HEK293 (cell line): ENCODE data around the gene LRRC8B.

ENCODE experiments used
- CTCF ChIA-PET: fragments of 350-600 bp; formaldehyde crosslinking; extraction: SDS; loops from one replicate; lab custom pipeline; 2021; ENCODE audit warnings: antibody characterized with exemption; lab: Yijun Ruan, JAX
- POLR2A ChIA-PET: fragments of 300-600 bp; formaldehyde crosslinking; extraction: SDS; loops from one replicate; lab custom pipeline; 2020; ENCODE audit warnings: antibody characterized with exemption, inconsistent platforms; lab: Yijun Ruan, JAX
- H3K27ac ChIP-seq: fragments of 200-500 bp; sonication (Bioruptor generic); 2 replicates; pipeline ENCODE4 v1.5.1; 2014; ENCODE audit warnings: low read depth, low read length, control low read depth, inconsistent platforms; ENCODE audit errors: extremely low read depth
- H3K36me3 ChIP-seq, 2 experiments: fragments of 200-500 bp in 1 of 2; sonication (Bioruptor generic) in 1 of 2; 1 replicate in 1 of 2; 2 replicates in 1 of 2; pipeline ENCODE4 v1.5.1; 2014 to 2017; ENCODE audit warnings: inconsistent platforms in 2 of 2, low read length in 2 of 2; ENCODE audit not compliant: control insufficient read depth in 2 of 2, insufficient read depth in 1 of 2
- H3K4me1 ChIP-seq: fragments of 200-500 bp; sonication (Bioruptor generic); 2 replicates; pipeline ENCODE4 v1.5.1; 2014; ENCODE audit warnings: mild to moderate bottlenecking, low read length, inconsistent platforms; ENCODE audit not compliant: control insufficient read depth, insufficient read depth
- H3K4me3 ChIP-seq: 2 replicates; pipeline ENCODE4 v1.5.1; 2011; ENCODE audit warnings: low read depth, mild to moderate bottlenecking, control low read depth, low read length, moderate library complexity
- H3K9me3 ChIP-seq: fragments of 200-500 bp; sonication (Bioruptor generic); 2 replicates; pipeline ENCODE4 v1.5.1; 2014; ENCODE audit warnings: low read depth, low read length, inconsistent platforms; ENCODE audit not compliant: control insufficient read depth, insufficient read depth
- CTCF ChIP-seq: fragments of 450-650 bp; formaldehyde crosslinking; IDR thresholded peaks from 2 replicates; pipeline ENCODE4 v1.5.1; 2016; ENCODE audit warnings: missing biosample characterization, missing genetic modification characterization
- EGR2 ChIP-seq: fragments of 450-650 bp; formaldehyde crosslinking; IDR thresholded peaks from 2 replicates; pipeline ENCODE4 v1.5.1; 2016; ENCODE audit warnings: low read depth, missing biosample characterization, missing genetic modification characterization
- ZBTB44 ChIP-seq: fragments of 450-650 bp; IDR thresholded peaks from 2 replicates; pipeline ENCODE4 v1.5.1; 2018; ENCODE audit warnings: missing biosample characterization, mild to moderate bottlenecking, missing genetic modification characterization
- ZBTB6 ChIP-seq: fragments of 450-650 bp; formaldehyde crosslinking; IDR thresholded peaks from 2 replicates; pipeline ENCODE4 v1.5.1; 2017; ENCODE audit warnings: missing biosample characterization, missing genetic modification characterization
- ZFHX2 ChIP-seq: fragments of 450-650 bp; formaldehyde crosslinking; conservative IDR thresholded peaks from 2 replicates; pipeline ENCODE4 v1.5.1; 2016; ENCODE audit warnings: missing biosample characterization, missing genetic modification characterization
- ZNF10 ChIP-seq: fragments of 450-650 bp; formaldehyde crosslinking; IDR thresholded peaks from 2 replicates; pipeline ENCODE4 v1.5.1; 2017; ENCODE audit warnings: missing biosample characterization, missing genetic modification characterization
- ZNF112 ChIP-seq: fragments of 450-650 bp; formaldehyde crosslinking; IDR thresholded peaks from 2 replicates; pipeline ENCODE4 v1.5.0; 2017; ENCODE audit warnings: missing biosample characterization, missing genetic modification characterization
- ZNF133 ChIP-seq: fragments of 450-650 bp; formaldehyde crosslinking; IDR thresholded peaks from 2 replicates; pipeline ENCODE4 v1.5.1; 2016; ENCODE audit warnings: missing biosample characterization, missing genetic modification characterization
- ZNF211 ChIP-seq: fragments of 450-650 bp; formaldehyde crosslinking; IDR thresholded peaks from 2 replicates; pipeline ENCODE4 v1.5.1; 2016; ENCODE audit warnings: low read depth, missing biosample characterization, missing genetic modification characterization
- ZNF433 ChIP-seq: fragments of 450-650 bp; formaldehyde crosslinking; IDR thresholded peaks from 2 replicates; pipeline ENCODE4 v1.5.1; 2016; ENCODE audit warnings: missing biosample characterization, missing genetic modification characterization, low read depth
- ZSCAN30 ChIP-seq: fragments of 450-650 bp; IDR thresholded peaks from 2 replicates; pipeline ENCODE4 v1.5.1; 2018; ENCODE audit warnings: missing biosample characterization, mild to moderate bottlenecking, missing genetic modification characterization, moderate library complexity
- TF ChIP-seq, protein P1 (sequence below): fragments of 450-650 bp; formaldehyde crosslinking; IDR thresholded peaks from 2 replicates; pipeline ENCODE4 v1.5.1; 2016; ENCODE audit warnings: missing biosample characterization, missing genetic modification characterization
- TF ChIP-seq, protein P2 (sequence below): fragments of 450-650 bp; formaldehyde crosslinking; conservative IDR thresholded peaks from 2 replicates; pipeline ENCODE4 v1.5.1; 2016; ENCODE audit warnings: low read depth, missing biosample characterization, missing genetic modification characterization
- TF ChIP-seq, protein P3 (sequence below): fragments of 450-650 bp; formaldehyde crosslinking; IDR thresholded peaks from 2 replicates; pipeline ENCODE4 v1.5.1; 2017; ENCODE audit warnings: missing biosample characterization, missing genetic modification characterization

LRRC8B gene

DNA sequence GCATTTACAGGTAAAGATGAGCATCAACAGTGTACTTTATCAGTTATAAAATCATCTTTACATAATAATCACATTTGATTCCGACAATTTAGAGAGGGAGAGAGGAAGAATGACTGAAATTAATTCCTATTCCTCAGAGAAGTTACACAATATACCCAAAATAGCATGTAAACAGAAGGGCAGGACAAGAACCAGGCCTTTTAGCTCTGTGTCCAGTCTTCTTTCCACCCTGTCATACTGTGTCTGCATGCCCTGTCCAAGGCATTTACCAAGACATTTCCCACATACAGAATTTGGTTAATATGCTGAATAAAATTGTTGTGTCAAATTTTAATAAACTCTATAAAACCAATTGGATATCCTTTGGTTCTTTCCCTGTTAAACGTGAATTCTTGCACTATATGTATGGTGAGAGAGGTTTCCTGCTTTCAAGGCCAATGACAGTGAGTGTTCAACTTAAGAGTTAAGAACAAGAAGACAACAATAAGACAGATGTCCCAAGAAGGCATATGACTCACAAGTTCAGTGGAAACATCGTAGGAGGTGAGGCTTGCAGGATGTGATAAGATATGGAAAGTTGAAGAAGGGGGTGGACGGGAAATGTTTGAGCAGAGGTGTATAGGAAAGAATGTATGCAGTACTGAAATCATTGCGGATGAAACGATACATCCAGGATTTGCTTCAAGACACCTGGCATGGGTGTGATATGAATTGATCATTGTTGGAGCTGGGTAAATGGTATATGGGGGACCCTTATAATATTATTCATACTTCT lies 20.8 kb downstream of the LRRC8B start:
- Histone ChIP-seq H3K4me3 (no peak overlapping the region), H3K27ac (no peak overlapping the region), H3K9me3 (no peaks in the 10 kb centered on the region), H3K36me3 (no peaks in the 10 kb centered on the region), H3K4me1 (peaks cover 4% of the 10 kb centered on the region)
- TF ChIP-seq EGR2 (tag by site-specific recombination) (peak; percentile 88), ZFHX2 (tag by site-specific recombination) (peak; percentile 86)
- TF ChIP-seq, protein P1, sequence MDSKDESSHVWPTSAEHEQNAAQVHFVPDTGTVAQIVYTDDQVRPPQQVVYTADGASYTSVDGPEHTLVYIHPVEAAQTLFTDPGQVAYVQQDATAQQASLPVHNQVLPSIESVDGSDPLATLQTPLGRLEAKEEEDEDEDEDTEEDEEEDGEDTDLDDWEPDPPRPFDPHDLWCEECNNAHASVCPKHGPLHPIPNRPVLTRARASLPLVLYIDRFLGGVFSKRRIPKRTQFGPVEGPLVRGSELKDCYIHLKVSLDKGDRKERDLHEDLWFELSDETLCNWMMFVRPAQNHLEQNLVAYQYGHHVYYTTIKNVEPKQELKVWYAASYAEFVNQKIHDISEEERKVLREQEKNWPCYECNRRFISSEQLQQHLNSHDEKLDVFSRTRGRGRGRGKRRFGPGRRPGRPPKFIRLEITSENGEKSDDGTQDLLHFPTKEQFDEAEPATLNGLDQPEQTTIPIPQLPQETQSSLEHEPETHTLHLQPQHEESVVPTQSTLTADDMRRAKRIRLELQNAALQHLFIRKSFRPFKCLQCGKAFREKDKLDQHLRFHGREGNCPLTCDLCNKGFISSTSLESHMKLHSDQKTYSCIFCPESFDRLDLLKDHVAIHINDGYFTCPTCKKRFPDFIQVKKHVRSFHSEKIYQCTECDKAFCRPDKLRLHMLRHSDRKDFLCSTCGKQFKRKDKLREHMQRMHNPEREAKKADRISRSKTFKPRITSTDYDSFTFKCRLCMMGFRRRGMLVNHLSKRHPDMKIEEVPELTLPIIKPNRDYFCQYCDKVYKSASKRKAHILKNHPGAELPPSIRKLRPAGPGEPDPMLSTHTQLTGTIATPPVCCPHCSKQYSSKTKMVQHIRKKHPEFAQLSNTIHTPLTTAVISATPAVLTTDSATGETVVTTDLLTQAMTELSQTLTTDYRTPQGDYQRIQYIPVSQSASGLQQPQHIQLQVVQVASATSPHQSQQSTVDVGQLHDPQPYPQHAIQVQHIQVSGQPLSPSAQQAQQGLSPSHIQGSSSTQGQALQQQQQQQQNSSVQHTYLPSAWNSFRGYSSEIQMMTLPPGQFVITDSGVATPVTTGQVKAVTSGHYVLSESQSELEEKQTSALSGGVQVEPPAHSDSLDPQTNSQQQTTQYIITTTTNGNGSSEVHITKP (tag by site-specific recombination) = no peak
- ChIA-PET CTCF (interaction anchor here (0.8 to 1.0 kb wide), 2 partner anchors 62 to 210 kb away, joined by 3 to 6 read pairs; no protein-coding TSS in a partner anchor), POLR2A (interaction anchor here (1.2 kb wide), 1 partner anchor 21 kb away, joined by 3 read pairs; the partner anchor contains the start of gene LRRC8B)

- CTCF ChIA-PET = interaction anchor here (0.7 to 1.0 kb wide), 2 partner anchors 30 to 63 kb away, joined by 3 read pairs; no protein-coding TSS in a partner anchor
- POLR2A ChIA-PET = interaction anchor here (1.2 kb wide), 1 partner anchor 22 kb away, joined by 3 read pairs; the partner anchor contains the start of gene LRRC8B
- Histone ChIP-seq H3K4me1 (peaks cover 4% of the 10 kb centered on the region), H3K9me3 (no peaks in the 10 kb centered on the region), H3K36me3 (no peaks in the 10 kb centered on the region), H3K27ac (no peak overlapping the region), H3K4me3 (no peak overlapping the region)
- no peak for TF ChIP-seq ZNF211
- TF ChIP-seq CTCF (tag by site-specific recombination) = no peak
- TF ChIP-seq, protein P2, sequence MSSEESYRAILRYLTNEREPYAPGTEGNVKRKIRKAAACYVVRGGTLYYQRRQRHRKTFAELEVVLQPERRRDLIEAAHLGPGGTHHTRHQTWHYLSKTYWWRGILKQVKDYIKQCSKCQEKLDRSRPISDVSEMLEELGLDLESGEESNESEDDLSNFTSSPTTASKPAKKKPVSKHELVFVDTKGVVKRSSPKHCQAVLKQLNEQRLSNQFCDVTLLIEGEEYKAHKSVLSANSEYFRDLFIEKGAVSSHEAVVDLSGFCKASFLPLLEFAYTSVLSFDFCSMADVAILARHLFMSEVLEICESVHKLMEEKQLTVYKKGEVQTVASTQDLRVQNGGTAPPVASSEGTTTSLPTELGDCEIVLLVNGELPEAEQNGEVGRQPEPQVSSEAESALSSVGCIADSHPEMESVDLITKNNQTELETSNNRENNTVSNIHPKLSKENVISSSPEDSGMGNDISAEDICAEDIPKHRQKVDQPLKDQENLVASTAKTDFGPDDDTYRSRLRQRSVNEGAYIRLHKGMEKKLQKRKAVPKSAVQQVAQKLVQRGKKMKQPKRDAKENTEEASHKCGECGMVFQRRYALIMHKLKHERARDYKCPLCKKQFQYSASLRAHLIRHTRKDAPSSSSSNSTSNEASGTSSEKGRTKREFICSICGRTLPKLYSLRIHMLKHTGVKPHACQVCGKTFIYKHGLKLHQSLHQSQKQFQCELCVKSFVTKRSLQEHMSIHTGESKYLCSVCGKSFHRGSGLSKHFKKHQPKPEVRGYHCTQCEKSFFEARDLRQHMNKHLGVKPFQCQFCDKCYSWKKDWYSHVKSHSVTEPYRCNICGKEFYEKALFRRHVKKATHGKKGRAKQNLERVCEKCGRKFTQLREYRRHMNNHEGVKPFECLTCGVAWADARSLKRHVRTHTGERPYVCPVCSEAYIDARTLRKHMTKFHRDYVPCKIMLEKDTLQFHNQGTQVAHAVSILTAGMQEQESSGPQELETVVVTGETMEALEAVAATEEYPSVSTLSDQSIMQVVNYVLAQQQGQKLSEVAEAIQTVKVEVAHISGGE = no peak
- TF ChIP-seq, protein P3, sequence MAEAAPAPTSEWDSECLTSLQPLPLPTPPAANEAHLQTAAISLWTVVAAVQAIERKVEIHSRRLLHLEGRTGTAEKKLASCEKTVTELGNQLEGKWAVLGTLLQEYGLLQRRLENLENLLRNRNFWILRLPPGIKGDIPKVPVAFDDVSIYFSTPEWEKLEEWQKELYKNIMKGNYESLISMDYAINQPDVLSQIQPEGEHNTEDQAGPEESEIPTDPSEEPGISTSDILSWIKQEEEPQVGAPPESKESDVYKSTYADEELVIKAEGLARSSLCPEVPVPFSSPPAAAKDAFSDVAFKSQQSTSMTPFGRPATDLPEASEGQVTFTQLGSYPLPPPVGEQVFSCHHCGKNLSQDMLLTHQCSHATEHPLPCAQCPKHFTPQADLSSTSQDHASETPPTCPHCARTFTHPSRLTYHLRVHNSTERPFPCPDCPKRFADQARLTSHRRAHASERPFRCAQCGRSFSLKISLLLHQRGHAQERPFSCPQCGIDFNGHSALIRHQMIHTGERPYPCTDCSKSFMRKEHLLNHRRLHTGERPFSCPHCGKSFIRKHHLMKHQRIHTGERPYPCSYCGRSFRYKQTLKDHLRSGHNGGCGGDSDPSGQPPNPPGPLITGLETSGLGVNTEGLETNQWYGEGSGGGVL (tag by site-specific recombination) = no peak
- TF ChIP-seq ZSCAN30 (tag by site-specific recombination) = no peak
- no peak for TF ChIP-seq ZBTB44 (tag by site-specific recombination)
- no peak for TF ChIP-seq ZNF133 (tag by site-specific recombination)
- TF ChIP-seq ZBTB6 (tag by site-specific recombination) = no peak
- TF ChIP-seq ZNF112 (tag by site-specific recombination) = no peak
- TF ChIP-seq ZNF433 (tag by site-specific recombination) = no peak
- TF ChIP-seq ZNF10 = no peak
Observed at GRCh38 chr1:89546082-89546889, 21.7 kb downstream of the LRRC8B start.
